GM23248 (cell line): ENCODE measurements around the gene TP53TG5. TPM values are rescaled to one million over a fixed set of nuclear protein-coding genes. Genes with fewer than 3 reads are reported as not detected.
A peak's percentile ranks its signal among the peaks of the same experiment; 100 is the strongest.

Source experiments
- DNase-seq: peaks from one replicate; pipeline ENCODE4 v3.0.0-alpha.2; 2015
- H2AFZ ChIP-seq: fragments of 200-600 bp; sonication (generic); 2 replicates; pipeline ENCODE4 v1.6.1; 2016; ENCODE audit warnings: antibody characterized with exemption
- H3F3A ChIP-seq: fragments of 200-600 bp; sonication (generic); 2 replicates; pipeline ENCODE4 v1.6.1; 2016; ENCODE audit warnings: mild to moderate bottlenecking, antibody characterized with exemption, mixed run types; ENCODE audit not compliant: insufficient read depth
- H3K27ac ChIP-seq: fragments of 200-600 bp; sonication (generic); 2 replicates; pipeline ENCODE4 v1.5.1; 2016; ENCODE audit warnings: mild to moderate bottlenecking
- H3K27me3 ChIP-seq: fragments of 200-600 bp; sonication (generic); replicated peaks from 2 replicates; pipeline ENCODE4 v1.6.1; 2016; ENCODE audit warnings: mild to moderate bottlenecking; ENCODE audit not compliant: insufficient read depth
- H3K36me3 ChIP-seq: fragments of 200-600 bp; sonication (generic); 2 replicates; pipeline ENCODE4 v1.6.1; 2016; ENCODE audit warnings: low read depth, mild to moderate bottlenecking
- H3K4me1 ChIP-seq: fragments of 200-600 bp; sonication (generic); 2 replicates; pipeline ENCODE4 v1.6.1; 2016; ENCODE audit warnings: mild to moderate bottlenecking; ENCODE audit not compliant: insufficient read depth
- H3K4me2 ChIP-seq: fragments of 200-600 bp; sonication (generic); one replicate; pipeline ENCODE4 v1.6.1; 2016; ENCODE audit warnings: mild to moderate bottlenecking; ENCODE audit not compliant: unreplicated experiment
- H3K4me3 ChIP-seq: fragments of 200-600 bp; sonication (generic); 2 replicates; pipeline ENCODE4 v1.5.1; 2016; ENCODE audit warnings: mild to moderate bottlenecking
- H3K79me2 ChIP-seq: fragments of 200-600 bp; sonication (generic); 2 replicates; pipeline ENCODE4 v1.6.1; 2016; ENCODE audit warnings: mild to moderate bottlenecking; ENCODE audit not compliant: insufficient read depth
- H3K9ac ChIP-seq: fragments of 200-600 bp; sonication (generic); 2 replicates; pipeline ENCODE4 v1.6.1; 2016; ENCODE audit warnings: mild to moderate bottlenecking
- H3K9me2 ChIP-seq: fragments of 200-600 bp; sonication (generic); 2 replicates; pipeline ENCODE4 v1.6.1; 2016; ENCODE audit warnings: mixed run types, mild to moderate bottlenecking, moderate library complexity; ENCODE audit not compliant: insufficient read depth
- H3K9me3 ChIP-seq: fragments of 200-600 bp; sonication (generic); one replicate; pipeline ENCODE4 v1.6.1; 2017; ENCODE audit warnings: low read depth
- H4K20me1 ChIP-seq: fragments of 200-600 bp; sonication (generic); 2 replicates; pipeline ENCODE4 v1.6.0; 2016; ENCODE audit not compliant: insufficient read depth
- EZH2 ChIP-seq: fragments of 200-600 bp; sonication (generic); IDR thresholded peaks from 2 replicates; pipeline ENCODE4 v1.6.1; 2018; ENCODE audit warnings: antibody characterized with exemption, mild to moderate bottlenecking; ENCODE audit not compliant: insufficient read depth, poor library complexity, severe bottlenecking
- EZH2phosphoT487 ChIP-seq: fragments of 200-600 bp; sonication (generic); IDR thresholded peaks from 2 replicates; pipeline ENCODE4 v1.6.1; 2018; ENCODE audit warnings: antibody characterized with exemption, moderate library complexity, mild to moderate bottlenecking, low read depth; ENCODE audit not compliant: insufficient read depth
- WGBS, 2 experiments: methylation state at CpG; one replicate each; pipeline ENCODE4 v1.1.6; 2015 to 2017; ENCODE audit warnings: low lambda C conversion rate in 2 of 2, low coverage in 1 of 2; ENCODE audit errors: missing lambda C conversion rate in 2 of 2; 5-methylcytosine and 5-hydroxymethylcytosine counted together
- in situ Hi-C: fragments of 300-500 bp; cut with MboI; formaldehyde crosslinking; loops from 2 replicates; pipeline ENCODE4 v1.15.0; 2020
- polyA plus RNA-seq: library from polyadenylated mRNA; unstranded; fragments of >200 nt; fragmentation: Nextera tagmentation; extraction: Ambion mirVana; gene quantifications from 2 replicates; pipeline ENCODE4 v1.2.1, GENCODE V29; 2016
- total RNA-seq: library from RNA; depleted of rRNA; stranded (reverse); fragments of >200 nt; shearing (Covaris generic); gene quantifications from 2 replicates; pipeline ENCODE4 v1.2.3, GENCODE V29; 2014

Gene TP53TG5
- total and polyA plus RNA-seq, 2 experiments from 2014 or later: 0.55 TPM; not detected in 1

DNA sequence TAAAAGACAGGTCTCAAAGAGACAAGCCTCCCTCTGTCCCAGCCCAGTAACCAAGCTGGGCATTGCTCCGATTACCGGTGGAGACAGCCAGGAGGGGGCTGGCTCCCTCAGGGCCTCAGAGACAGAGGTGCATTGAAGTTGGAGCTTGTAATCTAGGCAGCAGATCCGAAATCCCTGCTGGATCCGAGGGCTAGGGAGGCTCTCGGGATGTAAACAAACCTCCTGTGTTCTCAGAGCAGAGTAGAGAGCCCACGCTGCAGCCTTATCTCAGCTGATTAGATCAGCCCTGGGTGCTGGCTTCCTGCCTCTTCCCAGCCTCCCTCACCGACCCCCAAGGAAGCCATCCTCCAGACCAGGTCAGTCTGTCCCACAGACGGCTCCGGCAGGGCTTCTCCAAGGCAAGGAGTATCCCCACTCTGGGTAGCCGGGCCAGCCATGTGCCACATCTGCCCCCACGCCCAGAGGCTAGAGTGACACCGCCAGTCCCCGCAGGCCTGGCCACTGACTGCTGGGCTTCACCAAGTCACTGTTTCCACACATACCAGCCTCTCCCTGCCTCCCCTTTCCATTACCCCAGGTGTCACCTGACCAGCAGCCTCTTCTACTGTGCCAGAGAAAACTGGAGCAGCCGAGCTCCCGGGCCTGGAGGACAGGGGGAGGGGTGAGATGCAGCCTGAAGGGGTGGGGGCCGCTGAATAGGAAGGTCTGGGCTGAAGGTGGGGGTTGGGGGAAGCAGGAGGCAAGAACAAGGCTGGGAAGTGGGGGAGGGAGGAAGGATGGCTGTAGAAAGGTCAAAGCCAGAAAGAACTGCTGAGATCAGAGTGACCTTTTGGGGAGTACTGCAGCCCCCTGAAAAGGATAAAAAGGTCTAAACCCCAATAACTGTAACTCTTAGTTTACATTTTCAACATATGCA, 35.9 kb downstream of the TP53TG5 start:
- peaks cover 88% of the 10 kb centered on the region for H3K79me2 ChIP-seq
- TF ChIP-seq EZH2phosphoT487 (no peak), EZH2 (no peak)
- H2AFZ ChIP-seq: no peak overlapping the region
- H3K4me3 ChIP-seq: peak overlapping the region; percentile 99
- H3K27me3 ChIP-seq: no peaks in the 10 kb centered on the region
- peaks cover 74% of the 10 kb centered on the region for H3K4me1 ChIP-seq
- H3F3A ChIP-seq: peaks cover 96% of the 10 kb centered on the region
- no peaks in the 10 kb centered on the region for H4K20me1 ChIP-seq
- H3K9me2 ChIP-seq: no peaks in the 10 kb centered on the region
- H3K4me2 ChIP-seq: peak overlapping the region; percentile 98
- H3K36me3 ChIP-seq: peaks cover 38% of the 10 kb centered on the region; the same call in 1 of the 2 replicates
- peak overlapping the region; percentile 100 for H3K9ac ChIP-seq
- peak overlapping the region; percentile 99 for H3K27ac ChIP-seq
- 8 to 13% methylated on average over 16 of the region's 16 CpGs for WGBS, 2 experiments
- peak; percentile 76 for DNase-seq
- in situ Hi-C loops: no loop called here
- H3K9me3 ChIP-seq: no peaks in the 10 kb centered on the region

DNA sequence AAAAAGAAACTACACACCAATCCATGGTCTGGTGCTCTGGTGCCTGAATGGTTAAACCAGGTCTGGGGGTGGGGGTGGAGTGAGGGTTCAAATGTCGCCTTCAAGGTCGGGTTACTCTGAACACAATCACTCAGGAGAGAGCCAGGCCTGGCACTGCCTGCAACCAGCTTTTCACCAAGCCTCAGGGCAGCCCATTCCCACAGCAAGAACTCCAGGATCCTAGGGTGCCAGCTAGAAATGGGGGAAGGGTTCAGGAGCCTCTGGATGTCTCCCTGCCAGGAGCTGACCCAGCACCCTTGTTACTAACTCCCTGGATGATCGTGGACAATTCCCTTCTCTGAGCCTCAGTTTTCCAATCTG, 36.6 kb downstream of the TP53TG5 start:
- Histone ChIP-seq H3K27me3 (no peaks in the 10 kb centered on the region), H3K79me2 (peaks cover 81% of the 10 kb centered on the region), H3K9me3 (no peaks in the 10 kb centered on the region), H3K4me1 (peaks cover 79% of the 10 kb centered on the region), H3K36me3 (peaks cover 36% of the 10 kb centered on the region; the same call in 1 of the 2 replicates), H3F3A (peaks cover 94% of the 10 kb centered on the region), H4K20me1 (no peaks in the 10 kb centered on the region), H3K9ac (peak overlapping the region; percentile 100), H2AFZ (no peak overlapping the region), H3K9me2 (no peaks in the 10 kb centered on the region), H3K4me3 (peak overlapping the region; percentile 99), H3K27ac (peak overlapping the region; percentile 99), H3K4me2 (peak overlapping the region; percentile 98)
- WGBS, 2 experiments: 75 to 76% methylated on average over 3 of the region's 3 CpGs
- TF ChIP-seq EZH2phosphoT487 (no peak), EZH2 (no peak)
- in situ Hi-C loops: no loop called here
- DNase-seq: no peak

DNA sequence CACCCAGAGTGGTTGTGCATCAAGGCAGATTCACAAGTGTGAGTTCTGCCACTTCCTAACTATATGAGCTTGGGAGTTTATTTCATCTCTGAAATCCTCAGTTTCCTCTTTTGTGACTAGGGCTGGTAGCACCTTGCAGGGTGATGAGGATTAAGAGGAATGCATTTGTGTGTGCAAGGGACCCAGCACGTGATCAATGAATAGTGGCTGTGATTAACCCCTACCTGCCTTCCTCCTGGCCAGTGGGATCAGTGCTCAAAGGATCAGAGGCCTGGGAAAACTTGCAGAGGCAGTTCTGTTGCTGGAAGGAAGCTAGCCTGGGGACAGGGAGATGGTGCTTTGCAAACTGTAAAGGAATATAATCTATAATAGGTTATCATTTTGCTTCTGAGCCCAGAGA, 37.2 kb downstream of the TP53TG5 start:
- Histone ChIP-seq H3K79me2 (peaks cover 78% of the 10 kb centered on the region), H3K9me2 (no peaks in the 10 kb centered on the region), H3K4me3 (no peak overlapping the region), H3K4me2 (peak overlapping the region; percentile 98), H3K36me3 (peaks cover 37% of the 10 kb centered on the region; the same call in 1 of the 2 replicates), H2AFZ (no peak overlapping the region), H3K4me1 (peaks cover 84% of the 10 kb centered on the region), H3K9me3 (no peaks in the 10 kb centered on the region), H3K27me3 (no peaks in the 10 kb centered on the region), H3F3A (peaks cover 92% of the 10 kb centered on the region), H3K27ac (peak overlapping the region; percentile 99), H3K9ac (peak overlapping the region; percentile 100), H4K20me1 (no peaks in the 10 kb centered on the region)
- DNase-seq: no peak
- in situ Hi-C loops: no loop called here
- TF ChIP-seq EZH2phosphoT487 (no peak), EZH2 (no peak)
- WGBS, 2 experiments: 88 to 89% methylated on average over 1 of the region's 1 CpG

DNA sequence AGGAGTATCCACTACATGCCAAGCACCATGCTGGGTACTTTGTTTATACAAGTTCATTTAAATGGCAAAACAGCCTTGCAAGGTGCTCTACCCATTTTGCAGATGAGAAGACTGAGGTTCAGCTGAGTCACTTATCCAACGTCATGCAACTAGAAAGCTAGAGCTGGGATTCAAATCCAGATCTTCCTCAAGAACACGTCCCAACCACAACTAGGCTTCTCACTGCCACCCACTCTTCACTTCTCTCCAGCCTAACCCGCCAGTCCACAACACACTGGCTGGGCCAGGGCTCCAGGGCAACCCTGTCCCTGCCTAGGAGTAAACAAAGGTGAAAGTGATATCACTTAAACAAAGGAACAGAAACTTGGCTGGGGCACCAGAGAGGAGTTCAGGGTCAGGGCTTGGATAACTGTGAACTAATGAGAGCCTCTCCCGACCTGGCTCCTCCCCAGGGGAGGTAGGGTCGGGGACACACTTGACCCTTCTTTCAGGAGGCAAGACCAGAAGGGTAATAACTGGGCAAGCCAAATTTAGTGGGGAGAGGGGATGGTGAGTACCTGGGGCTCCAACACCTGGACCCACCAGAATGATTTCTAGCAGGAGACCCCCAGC, 37.8 kb downstream of the TP53TG5 start:
- Histone ChIP-seq H3K9me3 (no peaks in the 10 kb centered on the region), H3K36me3 (peaks cover 44% of the 10 kb centered on the region; the same call in 1 of the 2 replicates), H3K79me2 (peaks cover 78% of the 10 kb centered on the region), H3K9me2 (no peaks in the 10 kb centered on the region), H3K27me3 (no peaks in the 10 kb centered on the region), H3K27ac (peak overlapping the region; percentile 99), H3K4me2 (no peak overlapping the region), H3K4me3 (no peak overlapping the region), H4K20me1 (no peaks in the 10 kb centered on the region), H3K9ac (peak overlapping the region; percentile 100), H2AFZ (no peak overlapping the region), H3F3A (peaks cover 92% of the 10 kb centered on the region), H3K4me1 (peaks cover 89% of the 10 kb centered on the region)
- TF ChIP-seq EZH2 (no peak), EZH2phosphoT487 (no peak)
- in situ Hi-C loops: no loop called here
- DNase-seq: no peak
- WGBS, 2 experiments: 92 to 100% methylated on average over 5 of the region's 5 CpGs
